Osteoblast (primary cell): ENCODE results near the gene DDX1. TPM values are rescaled to one million over a fixed set of nuclear protein-coding genes. Genes with fewer than 3 reads are reported as not detected.

Experiments used
- DNase-seq: peaks from one replicate; pipeline ENCODE4 v3.0.0; 2011; ENCODE audit warnings: low spot score, mixed read lengths; ENCODE audit not compliant: insufficient read length; ENCODE audit errors: missing footprints
- H2AFZ ChIP-seq: 2 replicates; pipeline ENCODE4 v1.6.0; 2011; ENCODE audit warnings: mild to moderate bottlenecking, low read length
- H3K27ac ChIP-seq: 2 replicates; pipeline ENCODE4 v1.5.1; 2011; ENCODE audit warnings: mild to moderate bottlenecking, low read depth, low read length, moderate library complexity
- H3K27me3 ChIP-seq: 2 replicates; pipeline ENCODE4 v1.6.0; 2012; ENCODE audit warnings: mild to moderate bottlenecking, control low read depth, inconsistent platforms, low read length, moderate library complexity; ENCODE audit not compliant: insufficient read depth
- H3K36me3 ChIP-seq: 2 replicates; pipeline ENCODE4 v1.5.1; 2011; ENCODE audit warnings: mild to moderate bottlenecking, low read length, control low read depth, moderate library complexity; ENCODE audit not compliant: insufficient read depth
- H3K4me1 ChIP-seq: 2 replicates; pipeline ENCODE4 v1.5.1; 2011; ENCODE audit warnings: mild to moderate bottlenecking, low read length, control low read depth, moderate library complexity; ENCODE audit not compliant: insufficient read depth
- H3K4me2 ChIP-seq: 2 replicates; pipeline ENCODE4 v1.6.0; 2011; ENCODE audit warnings: mild to moderate bottlenecking, low read length; ENCODE audit not compliant: insufficient read depth
- H3K4me3 ChIP-seq: fragments of 200-600 bp; sonication (generic); 3 replicates; pipeline ENCODE4 v1.5.1; 2012; ENCODE audit warnings: mild to moderate bottlenecking, low read length, inconsistent platforms; ENCODE audit not compliant: insufficient read depth
- H3K79me2 ChIP-seq: 2 replicates; pipeline ENCODE4 v1.6.0; 2012; ENCODE audit warnings: mild to moderate bottlenecking, low read length, control low read depth, inconsistent platforms; ENCODE audit not compliant: insufficient read depth
- H3K9me3 ChIP-seq: 2 replicates; pipeline ENCODE4 v1.5.1; 2011; ENCODE audit warnings: low read depth, low read length, control low read depth
- H4K20me1 ChIP-seq: 2 replicates; pipeline ENCODE4 v1.6.0; 2012; ENCODE audit warnings: mild to moderate bottlenecking, low read length, control low read depth; ENCODE audit not compliant: insufficient read depth
- total RNA-seq: library from RNA; depleted of rRNA; stranded (reverse); fragments of >200 nt; gene quantifications from 2 replicates; pipeline ENCODE4 v1.2.3, GENCODE V29; 2012
- TF ChIP-seq, protein P1 (sequence below): IDR thresholded peaks from 2 replicates; pipeline ENCODE4 v1.5.1; 2011; ENCODE audit warnings: mild to moderate bottlenecking, low read depth, low read length, moderate library complexity; ENCODE audit errors: extremely low read depth

The DDX1 gene
- total RNA-seq, 1 donor: 76.0 TPM

- no peak for DNase-seq
- Histone ChIP-seq H3K9me3 (no peaks in the 10 kb centered on the region), H3K4me2 (no peak overlapping the region), H3K27me3 (no peaks in the 10 kb centered on the region), H2AFZ (no peak overlapping the region), H3K27ac (no peak overlapping the region), H3K4me1 (peaks cover 29% of the 10 kb centered on the region), H3K4me3 (no peak overlapping the region), H4K20me1 (peaks cover 18% of the 10 kb centered on the region), H3K36me3 (peaks cover 63% of the 10 kb centered on the region), H3K79me2 (no peaks in the 10 kb centered on the region)
- TF ChIP-seq, protein P1, sequence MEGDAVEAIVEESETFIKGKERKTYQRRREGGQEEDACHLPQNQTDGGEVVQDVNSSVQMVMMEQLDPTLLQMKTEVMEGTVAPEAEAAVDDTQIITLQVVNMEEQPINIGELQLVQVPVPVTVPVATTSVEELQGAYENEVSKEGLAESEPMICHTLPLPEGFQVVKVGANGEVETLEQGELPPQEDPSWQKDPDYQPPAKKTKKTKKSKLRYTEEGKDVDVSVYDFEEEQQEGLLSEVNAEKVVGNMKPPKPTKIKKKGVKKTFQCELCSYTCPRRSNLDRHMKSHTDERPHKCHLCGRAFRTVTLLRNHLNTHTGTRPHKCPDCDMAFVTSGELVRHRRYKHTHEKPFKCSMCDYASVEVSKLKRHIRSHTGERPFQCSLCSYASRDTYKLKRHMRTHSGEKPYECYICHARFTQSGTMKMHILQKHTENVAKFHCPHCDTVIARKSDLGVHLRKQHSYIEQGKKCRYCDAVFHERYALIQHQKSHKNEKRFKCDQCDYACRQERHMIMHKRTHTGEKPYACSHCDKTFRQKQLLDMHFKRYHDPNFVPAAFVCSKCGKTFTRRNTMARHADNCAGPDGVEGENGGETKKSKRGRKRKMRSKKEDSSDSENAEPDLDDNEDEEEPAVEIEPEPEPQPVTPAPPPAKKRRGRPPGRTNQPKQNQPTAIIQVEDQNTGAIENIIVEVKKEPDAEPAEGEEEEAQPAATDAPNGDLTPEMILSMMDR: no peak
These were observed 43.3 kb downstream of the DDX1 start for GRCh38 chr2:15634846-15635490.

- H3K4me1 ChIP-seq: peaks cover 33% of the 10 kb centered on the region
These were observed 45.5 kb downstream of the DDX1 start for GRCh38 chr2:15636972-15637785.

DNA sequence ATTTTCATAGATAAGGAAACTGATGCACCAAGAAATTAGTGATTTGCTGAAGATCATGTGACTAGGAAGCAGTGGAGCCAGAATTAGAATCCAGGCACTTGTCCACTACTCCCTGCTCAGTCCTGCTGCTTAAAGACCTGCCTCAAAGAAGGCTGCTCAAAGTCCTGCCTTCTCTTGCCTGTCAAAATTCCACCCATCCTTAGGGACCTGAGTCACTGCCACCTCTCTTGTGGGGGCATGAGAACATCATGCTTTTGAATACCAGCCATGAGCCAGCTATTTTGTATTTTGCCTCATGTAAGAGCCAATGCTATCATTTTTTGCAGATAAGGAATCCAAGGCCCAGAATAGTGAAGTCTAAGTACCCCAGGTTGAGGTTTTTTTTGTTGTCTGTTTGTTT lies 47.1 kb downstream of the DDX1 start:
- Histone ChIP-seq H3K79me2 (no peaks in the 10 kb centered on the region), H3K36me3 (peaks cover 32% of the 10 kb centered on the region), H3K4me2 (no peak overlapping the region), H3K4me3 (no peak overlapping the region), H3K9me3 (no peaks in the 10 kb centered on the region), H3K4me1 (peaks cover 33% of the 10 kb centered on the region), H2AFZ (no peak overlapping the region), H3K27ac (peak overlapping the region; percentile 44), H3K27me3 (no peaks in the 10 kb centered on the region), H4K20me1 (peaks cover 18% of the 10 kb centered on the region)
- no peak for DNase-seq
- TF ChIP-seq, protein P1: no peak

More at GRCh38 chr2:15636972-15637785, 45.5 kb downstream of the DDX1 start:
- Histone ChIP-seq H3K27ac (no peak overlapping the region), H3K9me3 (no peaks in the 10 kb centered on the region), H4K20me1 (peaks cover 18% of the 10 kb centered on the region), H3K4me3 (no peak overlapping the region), H3K36me3 (peaks cover 47% of the 10 kb centered on the region), H2AFZ (no peak overlapping the region), H3K27me3 (no peaks in the 10 kb centered on the region), H3K4me2 (no peak overlapping the region), H3K79me2 (no peaks in the 10 kb centered on the region)
- DNase-seq: peak; percentile 85
- TF ChIP-seq, protein P1: peak; percentile 95
